HepG2 (cell line): Measurements from ENCODE around the gene NOC2L. TPM values are rescaled to one million over a fixed set of nuclear protein-coding genes. Genes with fewer than 3 reads are reported as not detected.
A peak's percentile ranks its signal among the peaks of the same experiment; 100 is the strongest.

Source experiments
- ATF7 ChIP-seq, 2 experiments: fragments of 450-650 bp in 1 of 2; sonication (generic) in 1 of 2; formaldehyde crosslinking in 1 of 2; IDR thresholded peaks; 2 replicates each; pipeline versions ENCODE4 v1.4.0 to v1.6.1; 2016 to 2020; ENCODE audit warnings: antibody characterized with exemption in 1 of 2, mild to moderate bottlenecking in 1 of 2, missing genetic modification reagents in 1 of 2
- CEBPB ChIP-seq: IDR thresholded peaks from 2 replicates; pipeline ENCODE4 v1.6.1; 2011; ENCODE audit warnings: low read depth, low read length, improper control_type of control experiment, borderline replicate concordance
- HNRNPL ChIP-seq: fragments of 200-400 bp; formaldehyde crosslinking; IDR thresholded peaks from 2 replicates; pipeline ENCODE4 v1.6.1; 2017; ENCODE audit warnings: mild to moderate bottlenecking, low read depth, low read length
- MAFF ChIP-seq: IDR thresholded peaks from 2 replicates; pipeline ENCODE4 v1.6.1; 2011; ENCODE audit warnings: low read depth, low read length, improper control_type of control experiment
- NBN ChIP-seq: fragments of 450-650 bp; conservative IDR thresholded peaks from 2 replicates; pipeline ENCODE4 v1.6.1; 2017
- NFYB ChIP-seq: sonication (generic); formaldehyde crosslinking; IDR thresholded peaks from 2 replicates; pipeline ENCODE4 v1.4.0; 2020; ENCODE audit warnings: missing genetic modification reagents
- PHF8 ChIP-seq: sonication (generic); formaldehyde crosslinking; IDR thresholded peaks from 2 replicates; pipeline ENCODE4 v1.5.0; 2020; ENCODE audit warnings: missing genetic modification reagents
- RXRB ChIP-seq: IDR thresholded peaks from 2 replicates; pipeline ENCODE4 v1.6.1; 2016; ENCODE audit warnings: borderline replicate concordance, missing genetic modification reagents, missing compliant biosample characterization
- SCMH1 ChIP-seq: sonication (generic); formaldehyde crosslinking; IDR thresholded peaks from 2 replicates; pipeline ENCODE4 v1.9.0; 2021; ENCODE audit warnings: missing genetic modification reagents, mild to moderate bottlenecking, borderline replicate concordance
- TAF15 ChIP-seq: fragments of 200-400 bp; formaldehyde crosslinking; IDR thresholded peaks from one replicate; pipeline ENCODE4 v1.6.1; 2018; ENCODE audit warnings: mild to moderate bottlenecking, low read depth, low read length; ENCODE audit not compliant: poor library complexity, severe bottlenecking
- ZBTB20 ChIP-seq: sonication (generic); formaldehyde crosslinking; IDR thresholded peaks from 2 replicates; pipeline ENCODE4 v1.8.1; 2023; ENCODE audit warnings: missing genetic modification reagents, low read depth, mild to moderate bottlenecking, borderline replicate concordance
- ZBTB33 ChIP-seq: sonication (generic); formaldehyde crosslinking; IDR thresholded peaks from 2 replicates; pipeline ENCODE4 v1.4.0; 2020; ENCODE audit warnings: missing genetic modification reagents
- polyA plus RNA-seq, 8 experiments: library from polyadenylated mRNA; depleted of rRNA in 3 of 8; stranded (reverse) in 7 of 8; unstranded in 1 of 8; fragments of >200 nt; fragmentation: Illumina TruSeq in 4 of 8; extraction: Trizol in 4 of 8; gene quantifications; 2 replicates each; pipeline versions ENCODE4 v1.2.1 to v1.2.3, GENCODE V29; 2011 to 2016; ENCODE audit warnings: low read depth in 4 of 8, missing spikeins in 1 of 8, mixed read lengths in 1 of 8; ENCODE audit not compliant: insufficient read depth in 1 of 8
- total RNA-seq, 5 experiments: library from RNA; depleted of rRNA; stranded (reverse); fragments of >200 nt; fragmentation: Illumina TruSeq; extraction: Trizol; gene quantifications; 2 replicates each; pipeline ENCODE4 v1.2.3, GENCODE V29; 2016; ENCODE audit warnings: low read depth in 1 of 5
- TF ChIP-seq, protein P1 (sequence below), 2 experiments: fragments of 450-650 bp in 1 of 2; sonication (generic) in 1 of 2; formaldehyde crosslinking; IDR thresholded peaks; 2 replicates each; pipeline versions ENCODE4 v1.5.0 to v1.8.0; 2020 to 2022; ENCODE audit warnings: mild to moderate bottlenecking in 1 of 2, missing genetic modification reagents in 1 of 2
- TF ChIP-seq, protein P2 (sequence below): IDR thresholded peaks from 2 replicates; pipeline ENCODE4 v1.4.0; 2020; ENCODE audit warnings: mild to moderate bottlenecking, missing genetic modification reagents
- TF ChIP-seq, protein P3 (sequence below): sonication (generic); formaldehyde crosslinking; IDR thresholded peaks from 2 replicates; pipeline ENCODE4 v1.5.1; 2020; ENCODE audit warnings: mild to moderate bottlenecking, missing genetic modification reagents, borderline replicate concordance

The NOC2L gene
- total and polyA plus RNA-seq, 2 of the 13 experiments (the other 11 are each of a cell fraction or from before 2014, with no cell fraction given): 32.0 to 103 TPM

- TF ChIP-seq ATF7 (IDR thresholded peaks at IDR 0.05) (no peak), ATF7 (CRISPR knock-in tag; IDR thresholded peaks at IDR 0.05) (no peak), RXRB (CRISPR knock-in tag) (peak; percentile 29; the same call in 1 of the 2 replicates), NBN (no peak), NFYB (CRISPR knock-in tag) (no peak), TAF15 (peak; percentile 82), ZBTB33 (no peak), PHF8 (peak; percentile 29; the same call in 1 of the 2 replicates), ZBTB20 (CRISPR knock-in tag) (no peak), HNRNPL (no peak), MAFF (no peak), CEBPB (no peak), SCMH1 (CRISPR knock-in tag) (no peak)
- TF ChIP-seq, protein P1, sequence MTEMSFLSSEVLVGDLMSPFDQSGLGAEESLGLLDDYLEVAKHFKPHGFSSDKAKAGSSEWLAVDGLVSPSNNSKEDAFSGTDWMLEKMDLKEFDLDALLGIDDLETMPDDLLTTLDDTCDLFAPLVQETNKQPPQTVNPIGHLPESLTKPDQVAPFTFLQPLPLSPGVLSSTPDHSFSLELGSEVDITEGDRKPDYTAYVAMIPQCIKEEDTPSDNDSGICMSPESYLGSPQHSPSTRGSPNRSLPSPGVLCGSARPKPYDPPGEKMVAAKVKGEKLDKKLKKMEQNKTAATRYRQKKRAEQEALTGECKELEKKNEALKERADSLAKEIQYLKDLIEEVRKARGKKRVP (CRISPR knock-in tag; IDR thresholded peaks at IDR 0.05): no peak
- TF ChIP-seq, protein P2, sequence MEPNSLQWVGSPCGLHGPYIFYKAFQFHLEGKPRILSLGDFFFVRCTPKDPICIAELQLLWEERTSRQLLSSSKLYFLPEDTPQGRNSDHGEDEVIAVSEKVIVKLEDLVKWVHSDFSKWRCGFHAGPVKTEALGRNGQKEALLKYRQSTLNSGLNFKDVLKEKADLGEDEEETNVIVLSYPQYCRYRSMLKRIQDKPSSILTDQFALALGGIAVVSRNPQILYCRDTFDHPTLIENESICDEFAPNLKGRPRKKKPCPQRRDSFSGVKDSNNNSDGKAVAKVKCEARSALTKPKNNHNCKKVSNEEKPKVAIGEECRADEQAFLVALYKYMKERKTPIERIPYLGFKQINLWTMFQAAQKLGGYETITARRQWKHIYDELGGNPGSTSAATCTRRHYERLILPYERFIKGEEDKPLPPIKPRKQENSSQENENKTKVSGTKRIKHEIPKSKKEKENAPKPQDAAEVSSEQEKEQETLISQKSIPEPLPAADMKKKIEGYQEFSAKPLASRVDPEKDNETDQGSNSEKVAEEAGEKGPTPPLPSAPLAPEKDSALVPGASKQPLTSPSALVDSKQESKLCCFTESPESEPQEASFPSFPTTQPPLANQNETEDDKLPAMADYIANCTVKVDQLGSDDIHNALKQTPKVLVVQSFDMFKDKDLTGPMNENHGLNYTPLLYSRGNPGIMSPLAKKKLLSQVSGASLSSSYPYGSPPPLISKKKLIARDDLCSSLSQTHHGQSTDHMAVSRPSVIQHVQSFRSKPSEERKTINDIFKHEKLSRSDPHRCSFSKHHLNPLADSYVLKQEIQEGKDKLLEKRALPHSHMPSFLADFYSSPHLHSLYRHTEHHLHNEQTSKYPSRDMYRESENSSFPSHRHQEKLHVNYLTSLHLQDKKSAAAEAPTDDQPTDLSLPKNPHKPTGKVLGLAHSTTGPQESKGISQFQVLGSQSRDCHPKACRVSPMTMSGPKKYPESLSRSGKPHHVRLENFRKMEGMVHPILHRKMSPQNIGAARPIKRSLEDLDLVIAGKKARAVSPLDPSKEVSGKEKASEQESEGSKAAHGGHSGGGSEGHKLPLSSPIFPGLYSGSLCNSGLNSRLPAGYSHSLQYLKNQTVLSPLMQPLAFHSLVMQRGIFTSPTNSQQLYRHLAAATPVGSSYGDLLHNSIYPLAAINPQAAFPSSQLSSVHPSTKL (CRISPR knock-in tag): 0 out of 2 replicates have a peak, but pooled peaks have one; percentile 8
- TF ChIP-seq, protein P3, sequence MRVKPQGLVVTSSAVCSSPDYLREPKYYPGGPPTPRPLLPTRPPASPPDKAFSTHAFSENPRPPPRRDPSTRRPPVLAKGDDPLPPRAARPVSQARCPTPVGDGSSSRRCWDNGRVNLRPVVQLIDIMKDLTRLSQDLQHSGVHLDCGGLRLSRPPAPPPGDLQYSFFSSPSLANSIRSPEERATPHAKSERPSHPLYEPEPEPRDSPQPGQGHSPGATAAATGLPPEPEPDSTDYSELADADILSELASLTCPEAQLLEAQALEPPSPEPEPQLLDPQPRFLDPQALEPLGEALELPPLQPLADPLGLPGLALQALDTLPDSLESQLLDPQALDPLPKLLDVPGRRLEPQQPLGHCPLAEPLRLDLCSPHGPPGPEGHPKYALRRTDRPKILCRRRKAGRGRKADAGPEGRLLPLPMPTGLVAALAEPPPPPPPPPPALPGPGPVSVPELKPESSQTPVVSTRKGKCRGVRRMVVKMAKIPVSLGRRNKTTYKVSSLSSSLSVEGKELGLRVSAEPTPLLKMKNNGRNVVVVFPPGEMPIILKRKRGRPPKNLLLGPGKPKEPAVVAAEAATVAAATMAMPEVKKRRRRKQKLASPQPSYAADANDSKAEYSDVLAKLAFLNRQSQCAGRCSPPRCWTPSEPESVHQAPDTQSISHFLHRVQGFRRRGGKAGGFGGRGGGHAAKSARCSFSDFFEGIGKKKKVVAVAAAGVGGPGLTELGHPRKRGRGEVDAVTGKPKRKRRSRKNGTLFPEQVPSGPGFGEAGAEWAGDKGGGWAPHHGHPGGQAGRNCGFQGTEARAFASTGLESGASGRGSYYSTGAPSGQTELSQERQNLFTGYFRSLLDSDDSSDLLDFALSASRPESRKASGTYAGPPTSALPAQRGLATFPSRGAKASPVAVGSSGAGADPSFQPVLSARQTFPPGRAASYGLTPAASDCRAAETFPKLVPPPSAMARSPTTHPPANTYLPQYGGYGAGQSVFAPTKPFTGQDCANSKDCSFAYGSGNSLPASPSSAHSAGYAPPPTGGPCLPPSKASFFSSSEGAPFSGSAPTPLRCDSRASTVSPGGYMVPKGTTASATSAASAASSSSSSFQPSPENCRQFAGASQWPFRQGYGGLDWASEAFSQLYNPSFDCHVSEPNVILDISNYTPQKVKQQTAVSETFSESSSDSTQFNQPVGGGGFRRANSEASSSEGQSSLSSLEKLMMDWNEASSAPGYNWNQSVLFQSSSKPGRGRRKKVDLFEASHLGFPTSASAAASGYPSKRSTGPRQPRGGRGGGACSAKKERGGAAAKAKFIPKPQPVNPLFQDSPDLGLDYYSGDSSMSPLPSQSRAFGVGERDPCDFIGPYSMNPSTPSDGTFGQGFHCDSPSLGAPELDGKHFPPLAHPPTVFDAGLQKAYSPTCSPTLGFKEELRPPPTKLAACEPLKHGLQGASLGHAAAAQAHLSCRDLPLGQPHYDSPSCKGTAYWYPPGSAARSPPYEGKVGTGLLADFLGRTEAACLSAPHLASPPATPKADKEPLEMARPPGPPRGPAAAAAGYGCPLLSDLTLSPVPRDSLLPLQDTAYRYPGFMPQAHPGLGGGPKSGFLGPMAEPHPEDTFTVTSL: no peak
Measured at GRCh38 chr1:921011-921837, 37.8 kb downstream of the NOC2L start (continued).
